Upper lobe of left lung (tissue), 6 donors: ENCODE measurements around the gene CHD9. TPM values are rescaled to one million over a fixed set of nuclear protein-coding genes. Genes with fewer than 3 reads are reported as not detected.

ENCODE experiments used
- ATAC-seq, 2 donors: fragments of 200-7000 bp; cut with Tn5 transposase; one replicate each; pipeline ENCODE4 v1.9.1; 2022; ENCODE audit warnings: mild to moderate bottlenecking in 2 of 2, moderate library complexity in 2 of 2; ENCODE audit not compliant: low FRiP score in 2 of 2
- DNase-seq, 2 donors: peaks; one replicate each; pipeline ENCODE4 v3.0.0-alpha.2; 2019 to 2020
- H3K27ac ChIP-seq, 4 donors: fragments of 200-600 bp; sonication (generic); one replicate each; pipeline ENCODE4 v1.5.1; 2016 to 2019
- H3K27me3 ChIP-seq, 4 donors: fragments of 200-600 bp; sonication (generic); one replicate each; pipeline ENCODE4 v1.5.1; 2017 to 2019
- H3K36me3 ChIP-seq, 4 donors: fragments of 200-600 bp; sonication (generic); one replicate each; pipeline ENCODE4 v1.5.1; 2016 to 2019
- H3K4me1 ChIP-seq, 4 donors: fragments of 200-600 bp; sonication (generic); one replicate each; pipeline ENCODE4 v1.5.1; 2018 to 2019
- H3K4me3 ChIP-seq, 4 donors: fragments of 200-600 bp; sonication (generic); one replicate each; pipeline ENCODE4 v1.5.1; 2017 to 2019; ENCODE audit warnings: mild to moderate bottlenecking in 2 of 4, moderate library complexity in 1 of 4
- H3K9me3 ChIP-seq, 4 donors: fragments of 200-600 bp; sonication (generic); one replicate each; pipeline ENCODE4 v1.5.1; 2018 to 2019
- EP300 ChIP-seq, 4 donors: sonication (generic); formaldehyde crosslinking; IDR thresholded peaks; one replicate each; pipeline ENCODE4 v1.5.1; 2017; ENCODE audit warnings: antibody characterized with exemption in 4 of 4, control low read depth in 2 of 4
- POLR2A ChIP-seq, 4 donors: fragments of 450-650 bp; IDR thresholded peaks; one replicate each; pipeline ENCODE4 v1.5.1; 2016 to 2017; ENCODE audit warnings: antibody characterized with exemption in 4 of 4, mild to moderate bottlenecking in 2 of 4
- POLR2AphosphoS5 ChIP-seq, 2 donors: sonication (generic); formaldehyde crosslinking; IDR thresholded peaks; one replicate each; pipeline ENCODE4 v1.5.1; 2017; ENCODE audit warnings: antibody characterized with exemption in 2 of 2
- WGBS, 2 donors: methylation state at CpG; one replicate each; pipeline ENCODE4 v1.1.5; 2017 to 2018; 5-methylcytosine and 5-hydroxymethylcytosine counted together
- total RNA-seq, 6 donors: library from RNA; depleted of rRNA in 4 of 6; stranded (reverse); fragments of >200 nt in 4 of 6; gene quantifications; one replicate each; pipeline versions ENCODE4 v1.1.0 to v1.2.1, GENCODE V29; 2016 to 2021
- TF ChIP-seq, protein P1 (sequence below), 6 experiments: fragments of 450-650 bp in 4 of 6; fragments of 200-600 bp in 2 of 6; sonication (generic) in 2 of 6; IDR thresholded peaks; one replicate each; pipeline ENCODE4 v1.5.1; 2016 to 2019; ENCODE audit warnings: antibody characterized with exemption in 6 of 6
- donor health status: DM: no; HTN: no; CAD: no; lungs with moderate emphysema.
- donor health status: DM: no; HTN: yes; CAD: no; lungs with severe emphysema.

CHD9 gene
- total RNA-seq, 6 donors from 2014 or later, result 55.6 to 98.8 (median 68.3) TPM

GRCh38 chr16:53129281-53130158, 74.7 kb downstream of the CHD9 start:
- Histone ChIP-seq H3K27me3 (no peaks in the 10 kb centered on the region), H3K9me3 (no peaks in the 10 kb centered on the region), H3K4me3 (peak overlapping the region; percentile 49 to 98 (median 92)), H3K36me3 (no peaks in the 10 kb centered on the region), H3K27ac (peak overlapping the region; percentile 95 to 96 (median 95)), H3K4me1 (peaks cover 10 to 29% (median 14%) of the 10 kb centered on the region in 4 donors)
- no peak for DNase-seq
- 29 to 34% methylated on average over 25 of the region's 25 CpGs for WGBS, 2 donors
- no peak for ATAC-seq
- no peak for TF ChIP-seq POLR2AphosphoS5 (IDR thresholded peaks at IDR 0.05)
- TF ChIP-seq EP300 (IDR thresholded peaks at IDR 0.05), result no peak
- TF ChIP-seq POLR2A (IDR thresholded peaks at IDR 0.05), result no peak
- TF ChIP-seq, protein P1, sequence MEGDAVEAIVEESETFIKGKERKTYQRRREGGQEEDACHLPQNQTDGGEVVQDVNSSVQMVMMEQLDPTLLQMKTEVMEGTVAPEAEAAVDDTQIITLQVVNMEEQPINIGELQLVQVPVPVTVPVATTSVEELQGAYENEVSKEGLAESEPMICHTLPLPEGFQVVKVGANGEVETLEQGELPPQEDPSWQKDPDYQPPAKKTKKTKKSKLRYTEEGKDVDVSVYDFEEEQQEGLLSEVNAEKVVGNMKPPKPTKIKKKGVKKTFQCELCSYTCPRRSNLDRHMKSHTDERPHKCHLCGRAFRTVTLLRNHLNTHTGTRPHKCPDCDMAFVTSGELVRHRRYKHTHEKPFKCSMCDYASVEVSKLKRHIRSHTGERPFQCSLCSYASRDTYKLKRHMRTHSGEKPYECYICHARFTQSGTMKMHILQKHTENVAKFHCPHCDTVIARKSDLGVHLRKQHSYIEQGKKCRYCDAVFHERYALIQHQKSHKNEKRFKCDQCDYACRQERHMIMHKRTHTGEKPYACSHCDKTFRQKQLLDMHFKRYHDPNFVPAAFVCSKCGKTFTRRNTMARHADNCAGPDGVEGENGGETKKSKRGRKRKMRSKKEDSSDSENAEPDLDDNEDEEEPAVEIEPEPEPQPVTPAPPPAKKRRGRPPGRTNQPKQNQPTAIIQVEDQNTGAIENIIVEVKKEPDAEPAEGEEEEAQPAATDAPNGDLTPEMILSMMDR (IDR thresholded peaks at IDR 0.05), result no peak

- Histone ChIP-seq H3K27me3 (no peaks in the 10 kb centered on the region), H3K4me3 (peak overlapping the region; percentile 73 to 98 (median 92)), H3K4me1 (peaks cover 11 to 29% (median 15%) of the 10 kb centered on the region in 4 donors), H3K27ac (peak overlapping the region; percentile 95 to 96 (median 95)), H3K36me3 (no peaks in the 10 kb centered on the region), H3K9me3 (no peaks in the 10 kb centered on the region)
- DNase-seq (peak; percentile 98 to 99), ATAC-seq (peak; percentile 95 to 97)
- WGBS, 2 donors, result 0% methylated on average over 39 to 61 of the region's 115 CpGs
- TF ChIP-seq POLR2A (IDR thresholded peaks at IDR 0.05) (peak in 3 of 4 donors; percentile 30 to 77 (median 69)), EP300 (IDR thresholded peaks at IDR 0.05) (peak in 1 of 4 donors; percentile 0), POLR2AphosphoS5 (IDR thresholded peaks at IDR 0.05) (peak; percentile 48 to 68)
- TF ChIP-seq, protein P1 (IDR thresholded peaks at IDR 0.05), result peak; percentile 91 to 100 (median 99)
Observed at GRCh38 chr16:53130159-53131049, 75.6 kb downstream of the CHD9 start.

- TF ChIP-seq EP300 (IDR thresholded peaks at IDR 0.05), result no peak
- TF ChIP-seq POLR2A (IDR thresholded peaks at IDR 0.05), result no peak
- TF ChIP-seq, protein P1 (IDR thresholded peaks at IDR 0.05), result no peak
- no peak for TF ChIP-seq POLR2AphosphoS5 (IDR thresholded peaks at IDR 0.05)
- peaks cover 11 to 29% (median 15%) of the 10 kb centered on the region in 4 donors for H3K4me1 ChIP-seq
- no peaks in the 10 kb centered on the region for H3K36me3 ChIP-seq
- peak overlapping the region; percentile 95 to 96 (median 95) for H3K27ac ChIP-seq
- no peak for ATAC-seq
- no peak for DNase-seq
- no peaks in the 10 kb centered on the region for H3K27me3 ChIP-seq
- H3K9me3 ChIP-seq, result no peaks in the 10 kb centered on the region
- H3K4me3 ChIP-seq, result peak overlapping the region; percentile 73 to 98 (median 92)
- 0% methylated on average over 14 of the region's 46 CpGs; no CpG with 5 or more reads in 1 of the 2 donors for WGBS, 2 donors
Observed at GRCh38 chr16:53131050-53131362, 76.2 kb downstream of the CHD9 start.

DNA sequence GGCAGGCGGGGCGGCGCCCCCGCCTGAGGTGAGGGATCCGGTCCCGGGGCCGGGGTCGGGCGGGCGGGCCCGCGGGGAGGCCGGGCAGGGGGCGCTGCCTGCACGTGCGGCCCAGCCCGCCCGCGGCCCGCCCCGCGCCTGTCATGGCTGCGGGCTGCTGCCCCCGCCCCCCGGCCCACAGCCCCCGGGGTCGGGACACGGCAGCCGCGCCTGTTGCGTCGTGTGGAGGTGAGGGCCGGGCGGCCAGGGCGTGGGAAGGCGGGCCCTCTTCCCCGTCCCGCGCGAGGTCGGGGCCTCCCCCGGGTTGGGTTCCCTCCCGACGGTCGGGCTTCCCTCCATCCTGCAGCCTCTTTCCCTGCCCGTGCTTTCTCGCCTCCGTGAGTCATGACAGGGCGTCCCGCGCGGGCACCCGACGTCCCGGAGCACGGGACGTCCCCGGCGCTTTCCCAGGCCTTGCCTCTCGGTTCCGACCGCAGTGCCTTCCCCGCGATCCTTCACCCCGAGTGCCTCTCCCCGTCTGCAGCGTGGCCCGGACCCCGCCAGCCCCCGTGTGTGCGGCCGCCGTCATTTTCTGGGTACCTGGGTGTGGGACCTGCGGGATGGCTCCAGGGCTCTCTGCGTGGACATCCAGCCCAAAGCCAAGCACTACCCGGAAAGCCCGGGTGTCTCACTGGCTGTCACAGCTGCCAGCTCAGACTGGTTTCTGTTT, 76.7 kb downstream of the CHD9 start:
- peak overlapping the region; percentile 95 to 96 (median 95) for H3K27ac ChIP-seq
- peaks cover 11 to 29% (median 15%) of the 10 kb centered on the region in 4 donors for H3K4me1 ChIP-seq
- TF ChIP-seq EP300 (IDR thresholded peaks at IDR 0.05) (peak in 1 of 4 donors; percentile 49), POLR2A (IDR thresholded peaks at IDR 0.05) (peak in 2 of 4 donors; percentile 25 to 34), POLR2AphosphoS5 (IDR thresholded peaks at IDR 0.05) (peak; percentile 43 to 46)
- TF ChIP-seq, protein P1 (IDR thresholded peaks at IDR 0.05), result peak in 2 of 6 experiments; percentile 13 to 14

More for the DNA sequence above, 76.7 kb downstream of the CHD9 start:
- no peaks in the 10 kb centered on the region for H3K27me3 ChIP-seq
- peak overlapping the region; percentile 73 to 98 (median 92) for H3K4me3 ChIP-seq
- WGBS, 2 donors, result 0% methylated on average over 12 to 38 of the region's 77 CpGs
- no peaks in the 10 kb centered on the region for H3K9me3 ChIP-seq
- peak; percentile 67 to 91 for DNase-seq
- ATAC-seq, result peak; percentile 31 to 37
- no peaks in the 10 kb centered on the region for H3K36me3 ChIP-seq
